DMS153 (cell line): Measurements from ENCODE around the gene MKKS.
A peak's percentile ranks its signal among the peaks of the same experiment; 100 is the strongest.

ENCODE experiments used
- DNase-seq: peaks from one replicate; lab custom pipeline; 2025; lab: John Stamatoyannopoulos, UW

Gene MKKS

GRCh38 chr20:10433623-10434466, at the start of gene MKKS:
Gene MKKS, minus strand, starts transcription at chr20:10434222. Its CDS starts 20,708 bp downstream, at chr20:10413514.
- DNase-seq = peak; percentile 88

- DNase-seq = no peak
These were observed 49.7 kb upstream of the MKKS start for GRCh38 chr20:10483691-10484090.

GRCh38 chr20:10481676-10482075, 47.7 kb upstream of the MKKS start:
- no peak for DNase-seq

GRCh38 chr20:10478930-10479329, 44.9 kb upstream of the MKKS start:
- no peak for DNase-seq

- DNase-seq = no peak
These were observed 44.2 kb upstream of the MKKS start for GRCh38 chr20:10478205-10478604.

GRCh38 chr20:10476319-10476724, 42.3 kb upstream of the MKKS start:
- DNase-seq = no peak

- DNase-seq = no peak
These were observed 41.2 kb upstream of the MKKS start for GRCh38 chr20:10475225-10475624.

GRCh38 chr20:10474606-10475184, 40.7 kb upstream of the MKKS start:
- no peak for DNase-seq

- no peak for DNase-seq
These were observed 38.8 kb upstream of the MKKS start for GRCh38 chr20:10472871-10473270.

GRCh38 chr20:10470276-10470675, 36.3 kb upstream of the MKKS start:
- no peak for DNase-seq

- peak; percentile 93 for DNase-seq
These were observed 35.6 kb upstream of the MKKS start for GRCh38 chr20:10469599-10469998.

- no peak for DNase-seq
These were observed 35.0 kb upstream of the MKKS start for GRCh38 chr20:10469056-10469455.

- no peak for DNase-seq
These were observed 34.4 kb upstream of the MKKS start for GRCh38 chr20:10468340-10468845.

- DNase-seq = no peak
These were observed 33.8 kb upstream of the MKKS start for GRCh38 chr20:10467681-10468339.

GRCh38 chr20:10466855-10467254, 32.8 kb upstream of the MKKS start:
- DNase-seq = no peak

- DNase-seq = no peak
These were observed 32.3 kb upstream of the MKKS start for GRCh38 chr20:10466325-10466724.

GRCh38 chr20:10465135-10465534, 31.1 kb upstream of the MKKS start:
- peak; percentile 13 for DNase-seq

GRCh38 chr20:10463622-10464021, 29.6 kb upstream of the MKKS start:
- no peak for DNase-seq

- no peak for DNase-seq
These were observed 28.5 kb upstream of the MKKS start for GRCh38 chr20:10462516-10462915.

- no peak for DNase-seq
These were observed 27.5 kb upstream of the MKKS start for GRCh38 chr20:10461495-10461894.

GRCh38 chr20:10454151-10454750, 20.2 kb upstream of the MKKS start:
- no peak for DNase-seq

- no peak for DNase-seq
These were observed 19.2 kb upstream of the MKKS start for GRCh38 chr20:10453241-10453640.
